ENCODE data around the gene CRISPLD2.

Gene CRISPLD2

DNA sequence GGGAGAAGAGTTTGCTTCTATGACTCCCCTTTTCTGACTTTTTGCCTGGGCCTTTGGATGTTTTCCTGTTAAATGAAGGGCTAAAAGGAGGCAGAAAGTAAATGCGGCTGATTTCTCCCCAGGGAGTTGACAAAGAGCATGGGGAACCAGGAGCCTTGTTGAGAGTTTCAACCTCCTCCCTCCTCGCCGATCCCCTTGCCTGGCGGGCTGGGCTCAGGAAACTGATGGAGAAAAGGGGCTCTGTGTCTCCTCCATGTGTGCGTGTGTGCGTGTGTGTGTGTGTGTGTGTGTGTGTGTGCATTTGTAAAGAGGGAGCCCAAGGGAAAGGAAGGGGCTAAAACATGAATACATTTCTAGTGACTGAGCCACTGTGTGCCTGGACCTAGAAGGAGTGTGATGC, 97.1 kb downstream of the CRISPLD2 start:
- H2BK120ac ChIP-seq (ENCODE audit: low read depth, low read length), result no peak overlapping the region
- no peak overlapping the region for H2AK5ac ChIP-seq (ENCODE audit: low read depth, low read length)
- H3K14ac ChIP-seq (ENCODE audit: low read length), result no peak overlapping the region
- H3K27ac ChIP-seq (replicated peaks; ENCODE audit: low read length), result no peak overlapping the region
- peaks cover 0 to 4% of the 10 kb centered on the region in 2 donors for H3K4me1 ChIP-seq (ENCODE audit: control insufficient read depth in 2 of 2, insufficient read depth in 1 of 2, low read depth in 1 of 2, low read length in 2 of 2)
- H3K36me3 ChIP-seq (replicated peaks in 1 of 2; ENCODE audit: control insufficient read depth in 2 of 2, insufficient read depth in 2 of 2, low read length in 2 of 2), result no peaks in the 10 kb centered on the region
- no peak overlapping the region for H2BK15ac ChIP-seq (ENCODE audit: low read length)
- H3K4me3 ChIP-seq (ENCODE audit: low read length in 2 of 2), result no peak overlapping the region
- no peaks in the 10 kb centered on the region for H3K9me3 ChIP-seq (replicated peaks in 1 of 2; ENCODE audit: control insufficient read depth in 2 of 2, insufficient read depth in 1 of 2, low read depth in 1 of 2, low read length in 2 of 2)
- H3K79me1 ChIP-seq (ENCODE audit: low read depth, low read length), result no peaks in the 10 kb centered on the region
- H2BK5ac ChIP-seq (ENCODE audit: low read length), result no peak overlapping the region
- H4K91ac ChIP-seq (ENCODE audit: low read depth, low read length, poor library complexity), result no peak overlapping the region
- H3K23ac ChIP-seq (ENCODE audit: low read depth, low read length, poor library complexity), result no peak overlapping the region
- no peak overlapping the region for H3K9ac ChIP-seq (ENCODE audit: low read depth, low read length, poor library complexity)
- H3K4me2 ChIP-seq (ENCODE audit: insufficient read depth, low read length, poor library complexity, severe bottlenecking), result no peak overlapping the region
- H3K18ac ChIP-seq (ENCODE audit: low read length), result peak overlapping the region; percentile 15
- no peak overlapping the region for H4K8ac ChIP-seq (ENCODE audit: low read depth, low read length)
- no CpG with 5 or more reads among the region's 6 CpGs for WGBS, 2 donors (ENCODE audit: extremely low coverage in 2 of 2, insufficient read length in 2 of 2, insufficient replicate concordance in 1 of 2)
- no peak overlapping the region for H3K4ac ChIP-seq (ENCODE audit: low read length)
- H3K27me3 ChIP-seq (ENCODE audit: control insufficient read depth in 3 of 3, insufficient read depth in 3 of 3, low read depth in 1 of 3, low read length in 3 of 3), result peaks cover 0 to 53% (median 2%) of the 10 kb centered on the region in 3 experiments
- no peak overlapping the region for H2AFZ ChIP-seq (ENCODE audit: low read length)
- no peak for DNase-seq (ENCODE audit: low spot score)
- H2BK12ac ChIP-seq (ENCODE audit: low read length), result no peak overlapping the region

DNA sequence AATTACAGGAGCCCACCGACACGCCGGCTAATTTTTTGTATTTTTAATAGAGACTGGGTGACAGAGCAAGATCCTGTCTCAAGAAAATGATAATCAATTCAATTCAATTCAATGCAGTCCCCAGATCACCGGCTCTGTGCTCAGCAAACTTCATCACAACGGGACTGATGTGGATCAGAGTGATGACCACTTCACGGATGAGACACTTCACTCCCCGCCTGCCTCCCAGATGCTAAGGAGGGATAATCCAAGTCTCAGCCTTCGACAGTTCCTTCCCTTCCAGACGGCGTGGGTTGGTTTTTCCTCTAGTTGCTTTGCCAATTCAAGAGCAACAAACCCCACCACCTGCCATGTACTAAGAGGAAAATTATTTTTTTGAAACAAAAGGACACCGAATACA, 97.7 kb downstream of the CRISPLD2 start:
- H3K23ac ChIP-seq (ENCODE audit: low read depth, low read length, poor library complexity), result no peak overlapping the region
- H2AK5ac ChIP-seq (ENCODE audit: low read depth, low read length), result no peak overlapping the region
- DNase-seq (ENCODE audit: low spot score), result no peak
- H2BK15ac ChIP-seq (ENCODE audit: low read length), result no peak overlapping the region
- H4K8ac ChIP-seq (ENCODE audit: low read depth, low read length), result no peak overlapping the region
- H3K9me3 ChIP-seq (replicated peaks in 1 of 2; ENCODE audit: control insufficient read depth in 2 of 2, insufficient read depth in 1 of 2, low read depth in 1 of 2, low read length in 2 of 2), result no peaks in the 10 kb centered on the region
- H4K91ac ChIP-seq (ENCODE audit: low read depth, low read length, poor library complexity), result no peak overlapping the region
- H3K9ac ChIP-seq (ENCODE audit: low read depth, low read length, poor library complexity), result no peak overlapping the region
- H3K4me1 ChIP-seq (ENCODE audit: control insufficient read depth in 2 of 2, insufficient read depth in 1 of 2, low read depth in 1 of 2, low read length in 2 of 2), result peaks cover 0 to 6% of the 10 kb centered on the region in 2 donors
- H3K18ac ChIP-seq (ENCODE audit: low read length), result no peak overlapping the region
- peaks cover 0 to 53% (median 2%) of the 10 kb centered on the region in 3 experiments for H3K27me3 ChIP-seq (ENCODE audit: control insufficient read depth in 3 of 3, insufficient read depth in 3 of 3, low read depth in 1 of 3, low read length in 3 of 3)
- no peak overlapping the region for H3K4ac ChIP-seq (ENCODE audit: low read length)
- no peak overlapping the region for H2BK12ac ChIP-seq (ENCODE audit: low read length)
- H3K36me3 ChIP-seq (replicated peaks in 1 of 2; ENCODE audit: control insufficient read depth in 2 of 2, insufficient read depth in 2 of 2, low read length in 2 of 2), result no peaks in the 10 kb centered on the region
- H3K4me2 ChIP-seq (ENCODE audit: insufficient read depth, low read length, poor library complexity, severe bottlenecking), result no peak overlapping the region
- H2BK5ac ChIP-seq (ENCODE audit: low read length), result no peak overlapping the region
- no peak overlapping the region for H2AFZ ChIP-seq (ENCODE audit: low read length)
- H3K79me1 ChIP-seq (ENCODE audit: low read depth, low read length), result no peaks in the 10 kb centered on the region
- H3K27ac ChIP-seq (replicated peaks; ENCODE audit: low read length), result no peak overlapping the region
- no peak overlapping the region for H3K4me3 ChIP-seq (ENCODE audit: low read length in 2 of 2)
- H3K14ac ChIP-seq (ENCODE audit: low read length), result no peak overlapping the region
- no peak overlapping the region for H2BK120ac ChIP-seq (ENCODE audit: low read depth, low read length)
- no CpG with 5 or more reads among the region's 11 CpGs for WGBS, 2 donors (ENCODE audit: extremely low coverage in 2 of 2, insufficient read length in 2 of 2, insufficient replicate concordance in 1 of 2)

DNA sequence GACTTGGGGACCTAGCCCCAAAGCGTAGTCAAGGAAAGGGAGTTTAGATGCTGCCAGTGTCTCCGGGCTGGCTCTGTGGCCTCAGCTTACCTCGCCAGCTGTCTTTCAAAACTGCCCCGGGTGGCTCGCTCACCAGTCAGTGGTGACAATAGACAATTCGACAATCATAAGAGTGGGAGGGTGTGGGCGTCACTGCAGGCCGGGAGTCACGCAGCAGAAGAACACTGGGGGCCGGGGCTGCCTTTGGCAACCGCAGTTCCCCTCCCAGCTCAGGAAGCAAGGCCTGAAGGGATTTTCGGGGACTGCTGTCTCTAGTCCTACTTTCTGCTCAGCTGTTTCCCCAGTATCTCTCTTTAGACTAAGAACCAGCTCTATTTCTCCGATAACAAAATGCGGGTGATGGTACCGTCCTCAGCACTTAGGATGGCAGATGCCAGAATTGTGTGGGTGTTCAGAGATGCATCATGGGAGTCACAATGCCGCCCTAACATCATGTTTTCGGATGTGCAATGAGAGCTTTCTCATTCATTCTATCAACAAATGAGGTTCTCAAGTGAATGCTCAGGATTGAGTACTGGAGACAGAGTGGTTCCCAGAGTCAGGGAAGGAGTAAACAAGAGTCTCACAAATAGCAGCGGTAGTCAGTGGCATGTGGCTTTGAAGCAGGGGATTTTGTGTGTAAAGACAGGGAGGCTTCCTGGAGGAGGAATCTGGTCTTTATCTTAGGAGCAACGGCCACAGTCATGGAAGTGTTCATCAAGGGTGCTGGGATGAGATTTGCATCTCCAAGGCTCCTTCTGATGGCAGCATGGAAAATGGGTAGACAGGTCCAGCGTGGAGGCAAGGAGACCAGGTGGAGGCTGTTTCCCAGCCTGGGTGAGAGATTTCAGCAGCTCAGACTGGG, 98.5 kb downstream of the CRISPLD2 start:
- Histone ChIP-seq H3K4me3 (ENCODE audit: low read length in 2 of 2) (no peak overlapping the region), H2AK5ac (ENCODE audit: low read depth, low read length) (no peak overlapping the region), H3K4ac (ENCODE audit: low read length) (no peak overlapping the region), H3K4me1 (ENCODE audit: control insufficient read depth in 2 of 2, insufficient read depth in 1 of 2, low read depth in 1 of 2, low read length in 2 of 2) (peaks cover 4 to 12% of the 10 kb centered on the region in 2 donors), H2BK5ac (ENCODE audit: low read length) (no peak overlapping the region), H3K27me3 (ENCODE audit: control insufficient read depth in 3 of 3, insufficient read depth in 3 of 3, low read depth in 1 of 3, low read length in 3 of 3) (peaks cover 0 to 52% (median 2%) of the 10 kb centered on the region in 3 experiments), H4K91ac (ENCODE audit: low read depth, low read length, poor library complexity) (no peak overlapping the region), H3K79me1 (ENCODE audit: low read depth, low read length) (no peaks in the 10 kb centered on the region), H3K36me3 (replicated peaks in 1 of 2; ENCODE audit: control insufficient read depth in 2 of 2, insufficient read depth in 2 of 2, low read length in 2 of 2) (no peaks in the 10 kb centered on the region), H3K9ac (ENCODE audit: low read depth, low read length, poor library complexity) (no peak overlapping the region), H3K4me2 (ENCODE audit: insufficient read depth, low read length, poor library complexity, severe bottlenecking) (no peak overlapping the region), H4K8ac (ENCODE audit: low read depth, low read length) (no peak overlapping the region), H3K27ac (replicated peaks; ENCODE audit: low read length) (no peak overlapping the region), H3K23ac (ENCODE audit: low read depth, low read length, poor library complexity) (peak overlapping the region; percentile 34), H2AFZ (ENCODE audit: low read length) (no peak overlapping the region), H3K14ac (ENCODE audit: low read length) (no peak overlapping the region), H3K9me3 (replicated peaks in 1 of 2; ENCODE audit: control insufficient read depth in 2 of 2, insufficient read depth in 1 of 2, low read depth in 1 of 2, low read length in 2 of 2) (no peaks in the 10 kb centered on the region), H2BK120ac (ENCODE audit: low read depth, low read length) (no peak overlapping the region), H3K18ac (ENCODE audit: low read length) (peak overlapping the region; percentile 40), H2BK12ac (ENCODE audit: low read length) (no peak overlapping the region), H2BK15ac (ENCODE audit: low read length) (no peak overlapping the region)
- no CpG with 5 or more reads among the region's 20 CpGs for WGBS, 2 donors (ENCODE audit: extremely low coverage in 2 of 2, insufficient read length in 2 of 2, insufficient replicate concordance in 1 of 2)
- DNase-seq (ENCODE audit: low spot score), result no peak

DNA sequence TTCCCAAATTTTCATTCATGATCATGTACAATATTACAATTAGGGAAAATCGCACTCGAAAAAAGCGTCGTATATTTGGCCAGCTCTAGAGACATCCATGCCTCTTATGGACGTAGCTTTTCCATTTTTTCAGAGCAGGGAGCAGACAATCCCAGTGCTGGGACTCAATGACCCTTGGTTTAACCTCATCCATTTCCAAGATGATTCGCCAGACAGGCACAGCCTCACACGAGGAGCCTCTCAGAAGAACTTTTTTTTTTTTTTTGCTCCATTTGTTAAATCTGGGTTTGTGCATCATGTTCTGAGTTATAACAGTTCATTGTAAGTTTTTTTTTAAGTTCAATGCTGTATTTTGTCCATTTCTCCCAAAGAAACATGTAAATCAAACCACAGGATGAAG, 99.5 kb downstream of the CRISPLD2 start:
- Histone ChIP-seq H3K4me1 (ENCODE audit: control insufficient read depth in 2 of 2, insufficient read depth in 1 of 2, low read depth in 1 of 2, low read length in 2 of 2) (peaks cover 4 to 12% of the 10 kb centered on the region in 2 donors), H4K91ac (ENCODE audit: low read depth, low read length, poor library complexity) (no peak overlapping the region), H2AK5ac (ENCODE audit: low read depth, low read length) (no peak overlapping the region), H3K79me1 (ENCODE audit: low read depth, low read length) (no peaks in the 10 kb centered on the region), H3K4me2 (ENCODE audit: insufficient read depth, low read length, poor library complexity, severe bottlenecking) (no peak overlapping the region), H3K4me3 (ENCODE audit: low read length in 2 of 2) (no peak overlapping the region), H3K9me3 (replicated peaks in 1 of 2; ENCODE audit: control insufficient read depth in 2 of 2, insufficient read depth in 1 of 2, low read depth in 1 of 2, low read length in 2 of 2) (no peaks in the 10 kb centered on the region), H2BK5ac (ENCODE audit: low read length) (no peak overlapping the region), H3K27me3 (ENCODE audit: control insufficient read depth in 3 of 3, insufficient read depth in 3 of 3, low read depth in 1 of 3, low read length in 3 of 3) (peaks cover 0 to 43% (median 2%) of the 10 kb centered on the region in 3 experiments), H3K4ac (ENCODE audit: low read length) (no peak overlapping the region), H2BK120ac (ENCODE audit: low read depth, low read length) (no peak overlapping the region), H3K18ac (ENCODE audit: low read length) (no peak overlapping the region), H2BK15ac (ENCODE audit: low read length) (no peak overlapping the region), H2AFZ (ENCODE audit: low read length) (no peak overlapping the region), H2BK12ac (ENCODE audit: low read length) (no peak overlapping the region), H3K36me3 (replicated peaks in 1 of 2; ENCODE audit: control insufficient read depth in 2 of 2, insufficient read depth in 2 of 2, low read length in 2 of 2) (no peaks in the 10 kb centered on the region), H3K27ac (replicated peaks; ENCODE audit: low read length) (no peak overlapping the region), H3K9ac (ENCODE audit: low read depth, low read length, poor library complexity) (no peak overlapping the region), H3K23ac (ENCODE audit: low read depth, low read length, poor library complexity) (no peak overlapping the region), H3K14ac (ENCODE audit: low read length) (no peak overlapping the region), H4K8ac (ENCODE audit: low read depth, low read length) (no peak overlapping the region)
- no peak for DNase-seq (ENCODE audit: low spot score)
- WGBS, 2 donors (ENCODE audit: extremely low coverage in 2 of 2, insufficient read length in 2 of 2, insufficient replicate concordance in 1 of 2), result no CpG with 5 or more reads among the region's 7 CpGs
